GM12878 (cell line): ENCODE data around the gene COL5A1. TPM values are rescaled to one million over a fixed set of nuclear protein-coding genes. Genes with fewer than 3 reads are reported as not detected.

Experiments used
- ATAC-seq: fragments of 200-7000 bp; cut with Tn5 transposase; 3 replicates; pipeline ENCODE4 v1.9.1; 2020; ENCODE audit warnings: mild to moderate bottlenecking, moderate library complexity
- BruUV-seq: library from RNA; stranded (reverse); fragments of 400-500 nt; replicated peaks from 2 replicates; lab custom pipeline; 2021; lab: Mats Ljungman, UMichigan
- CTCF ChIA-PET: fragments of 300-600 bp; sonication (Branson Sonifier 250); formaldehyde crosslinking; extraction: SDS; loops from one replicate; lab custom pipeline; 2021; ENCODE audit warnings: inconsistent platforms; lab: Yijun Ruan, JAX
- POLR2A ChIA-PET: fragments of 350-600 bp; formaldehyde crosslinking; extraction: SDS; loops from one replicate; lab custom pipeline; 2021; ENCODE audit warnings: inconsistent platforms; lab: Charles Lee
- RAD21 ChIA-PET: fragments of 300-600 bp; sonication (Branson Sonifier 250); formaldehyde crosslinking; loops from one replicate; lab custom pipeline; 2023; ENCODE audit warnings: antibody characterized with exemption; ENCODE audit not compliant: unreplicated experiment; lab: Charles Lee
- SMC1A ChIA-PET: fragments of 300-600 bp; sonication (Branson Sonifier 250); formaldehyde crosslinking; loops from one replicate; lab custom pipeline; 2023; ENCODE audit not compliant: unreplicated experiment, uncharacterized antibody; lab: Charles Lee
- DNase-seq: peaks from one replicate; pipeline ENCODE4 v3.0.0-alpha.2; 2011; ENCODE audit warnings: low read depth, low spot score
- FAIRE-seq: peaks from 3 replicates; lab custom pipeline; 2011; peaks lifted over from hg19 to GRCh38; lab: Jason Lieb, UNC
- H2AFZ ChIP-seq: 2 replicates; pipeline ENCODE4 v1.6.0; 2011; ENCODE audit warnings: low read depth, low read length, control low read depth; ENCODE audit not compliant: control insufficient read depth
- H3K27ac ChIP-seq: 2 replicates; pipeline ENCODE4 v1.5.1; 2011; ENCODE audit warnings: control low read depth; ENCODE audit not compliant: control insufficient read depth, insufficient read depth
- H3K27me3 ChIP-seq, 2 experiments: replicated peaks in 1 of 2; 2 replicates each; pipeline versions ENCODE4 v1.6.0 to v1.6.1; 2011; ENCODE audit warnings: low read length in 1 of 2; ENCODE audit not compliant: control insufficient read depth in 2 of 2, insufficient read depth in 2 of 2
- H3K36me3 ChIP-seq, 2 experiments: 2 replicates each; pipeline ENCODE4 v1.5.1; 2011; ENCODE audit warnings: low read length in 1 of 2; ENCODE audit not compliant: control insufficient read depth in 2 of 2, insufficient read depth in 2 of 2
- H3K4me1 ChIP-seq: 2 replicates; pipeline ENCODE4 v1.6.1; 2011; ENCODE audit warnings: mild to moderate bottlenecking, low read length, moderate library complexity, mixed read lengths; ENCODE audit not compliant: control insufficient read depth, insufficient read depth
- H3K4me2 ChIP-seq: 2 replicates; pipeline ENCODE4 v1.6.0; 2011; ENCODE audit warnings: control low read depth; ENCODE audit not compliant: control insufficient read depth, insufficient read depth
- H3K4me3 ChIP-seq: fragments of 200-600 bp; sonication (generic); 2 replicates; pipeline ENCODE4 v1.5.1; 2016
- H3K79me2 ChIP-seq: 2 replicates; pipeline ENCODE4 v1.6.0; 2011; ENCODE audit warnings: low read length; ENCODE audit not compliant: control insufficient read depth, insufficient read depth
- H3K9ac ChIP-seq: 2 replicates; pipeline ENCODE4 v1.8.0; 2011; ENCODE audit warnings: low read length, control low read depth, mixed read lengths; ENCODE audit not compliant: control insufficient read depth, insufficient read depth
- H3K9me3 ChIP-seq: replicated peaks from 3 replicates; pipeline ENCODE4 v1.5.1; 2011; ENCODE audit warnings: mild to moderate bottlenecking, low read length; ENCODE audit not compliant: control insufficient read depth, insufficient read depth
- H4K20me1 ChIP-seq: 2 replicates; pipeline ENCODE4 v1.6.0; 2011; ENCODE audit not compliant: control insufficient read depth, insufficient read depth
- BHLHE40 ChIP-seq, 2 experiments: fragments of 450-650 bp in 1 of 2; IDR thresholded peaks; 2 replicates each; pipeline ENCODE4 v1.6.1; 2011 to 2017; ENCODE audit warnings: low read depth in 2 of 2, borderline replicate concordance in 1 of 2, improper control_type of control experiment in 1 of 2, low read length in 1 of 2, mild to moderate bottlenecking in 1 of 2
- CHD4 ChIP-seq: fragments of 200-600 bp; sonication (generic); IDR thresholded peaks from 2 replicates; pipeline ENCODE4 v1.6.1; 2016; ENCODE audit warnings: mild to moderate bottlenecking
- HCFC1 ChIP-seq: fragments of 150-350 bp; IDR thresholded peaks from 2 replicates; pipeline ENCODE4 v1.6.1; 2014; ENCODE audit warnings: low read length
- IKZF1 ChIP-seq: fragments of 450-650 bp; conservative IDR thresholded peaks from 2 replicates; pipeline ENCODE4 v1.6.1; 2017; ENCODE audit warnings: antibody characterized with exemption, mild to moderate bottlenecking
- MTA2 ChIP-seq: fragments of 450-650 bp; IDR thresholded peaks from 2 replicates; pipeline ENCODE4 v1.6.1; 2016; ENCODE audit warnings: low read depth, mild to moderate bottlenecking, moderate library complexity
- NR2C1 ChIP-seq: fragments of 450-650 bp; IDR thresholded peaks from 2 replicates; pipeline ENCODE4 v1.6.1; 2017; ENCODE audit warnings: antibody characterized with exemption, mild to moderate bottlenecking, moderate library complexity
- TBL1XR1 ChIP-seq: IDR thresholded peaks from 2 replicates; pipeline ENCODE4 v1.6.1; 2012; ENCODE audit warnings: low read depth, low read length, improper control_type of control experiment
- ZBED1 ChIP-seq: IDR thresholded peaks from 2 replicates; pipeline ENCODE4 v1.6.1; 2016; ENCODE audit warnings: borderline replicate concordance
- WGBS: methylation state at CpG from one replicate; pipeline ENCODE4 v1.1.6; 2016; ENCODE audit warnings: low lambda C conversion rate; ENCODE audit not compliant: insufficient replicate concordance, insufficient coverage; ENCODE audit errors: missing lambda C conversion rate; 5-methylcytosine and 5-hydroxymethylcytosine counted together
- in situ Hi-C: fragments of 300-500 bp; cut with MboI; formaldehyde crosslinking; loops from 9 replicates; pipeline ENCODE4 v1.14.3; 2018; ENCODE audit warnings: mixed read lengths
- intact Hi-C: fragments of 100-400 bp; cut with micrococcal nuclease; formaldehyde crosslinking; loops from one replicate; pipeline ENCODE4 v1.14.2; 2022; ENCODE audit not compliant: unreplicated experiment
- polyA plus RNA-seq, 11 experiments: library from polyadenylated mRNA; depleted of rRNA in 4 of 11; unstranded in 6 of 11; stranded (reverse) in 5 of 11; fragments of >200 nt; fragmentation: Nextera tagmentation in 4 of 11; fragmentation: Illumina TruSeq in 1 of 11; extraction: Ambion mirVana in 4 of 11; extraction: Trizol in 1 of 11; gene quantifications; 1 replicate in 1 of 11; 2 replicates in 10 of 11; pipeline versions ENCODE4 v1.2.1 to v1.2.3, GENCODE V29; 2011 to 2016; ENCODE audit warnings: inconsistent platforms in 2 of 11, missing spikeins in 2 of 11, low read depth in 1 of 11
- total RNA-seq, 4 experiments: library from RNA; depleted of rRNA in 3 of 4; stranded (reverse); fragments of >200 nt in 3 of 4; fragmentation: Illumina TruSeq in 1 of 4; extraction: Trizol in 1 of 4; gene quantifications; 2 replicates each; pipeline versions ENCODE4 v1.2.1 to v1.2.3, GENCODE V29; 2013 to 2021
- TF ChIP-seq, protein P1 (sequence below): fragments of 450-650 bp; IDR thresholded peaks from 2 replicates; pipeline ENCODE4 v1.6.1; 2017; ENCODE audit warnings: low read depth, mild to moderate bottlenecking, moderate library complexity

The COL5A1 gene
- total and polyA plus RNA-seq, 10 of the 15 experiments (the other 5 are each of a cell fraction or from before 2014, with no cell fraction given) = under 0.01 to 0.15 (median 0.13) TPM; not detected in 4

GRCh38 chr9:134617836-134618162 lies 23.8 kb upstream of the COL5A1 start:
- no peak for TF ChIP-seq NR2C1
- TF ChIP-seq, protein P1, sequence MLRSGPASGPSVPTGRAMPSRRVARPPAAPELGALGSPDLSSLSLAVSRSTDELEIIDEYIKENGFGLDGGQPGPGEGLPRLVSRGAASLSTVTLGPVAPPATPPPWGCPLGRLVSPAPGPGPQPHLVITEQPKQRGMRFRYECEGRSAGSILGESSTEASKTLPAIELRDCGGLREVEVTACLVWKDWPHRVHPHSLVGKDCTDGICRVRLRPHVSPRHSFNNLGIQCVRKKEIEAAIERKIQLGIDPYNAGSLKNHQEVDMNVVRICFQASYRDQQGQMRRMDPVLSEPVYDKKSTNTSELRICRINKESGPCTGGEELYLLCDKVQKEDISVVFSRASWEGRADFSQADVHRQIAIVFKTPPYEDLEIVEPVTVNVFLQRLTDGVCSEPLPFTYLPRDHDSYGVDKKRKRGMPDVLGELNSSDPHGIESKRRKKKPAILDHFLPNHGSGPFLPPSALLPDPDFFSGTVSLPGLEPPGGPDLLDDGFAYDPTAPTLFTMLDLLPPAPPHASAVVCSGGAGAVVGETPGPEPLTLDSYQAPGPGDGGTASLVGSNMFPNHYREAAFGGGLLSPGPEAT = no peak
- TF ChIP-seq BHLHE40 (IDR thresholded peaks at IDR 0.05; ENCODE audit: borderline replicate concordance in 1 of 2, low read depth in 2 of 2, low read length in 1 of 2) = no peak
- TF ChIP-seq MTA2 = no peak
- TF ChIP-seq IKZF1 = no peak
- TF ChIP-seq ZBED1 = no peak
- no peak for TF ChIP-seq TBL1XR1
- TF ChIP-seq HCFC1 = no peak
- no peak for TF ChIP-seq CHD4
- BruUV-seq = no TSS peak
- in situ Hi-C loops = no loop called here
- no peaks in the 10 kb centered on the region for H3K79me2 ChIP-seq
- H3K9ac ChIP-seq = no peak overlapping the region
- no peaks in the 10 kb centered on the region for H4K20me1 ChIP-seq
- no peak for FAIRE-seq
- no peak for DNase-seq
- ATAC-seq = no peak
- ChIA-PET CTCF (no interaction called here), POLR2A (no interaction called here), SMC1A (no interaction called here), RAD21 (no interaction called here)
- intact Hi-C loops = no loop called here
- H3K4me1 ChIP-seq = no peaks in the 10 kb centered on the region
- H3K4me2 ChIP-seq = no peak overlapping the region
- 26% methylated on average over 8 of the region's 8 CpGs for WGBS
- no peak overlapping the region for H2AFZ ChIP-seq
- H3K27ac ChIP-seq = no peak overlapping the region
- H3K9me3 ChIP-seq = no peaks in the 10 kb centered on the region
- H3K4me3 ChIP-seq = no peak overlapping the region
- H3K36me3 ChIP-seq = no peaks in the 10 kb centered on the region
- peaks cover 0 to 2% of the 10 kb centered on the region in 2 experiments; a peak in 2 of 4 replicates for H3K27me3 ChIP-seq
